ENCODE data around the gene NKAIN2. TPM values are rescaled to one million over a fixed set of nuclear protein-coding genes. Genes with fewer than 3 reads are reported as not detected.
"Not testable (repeated sequence)": the region's sequence is repeated elsewhere in the genome, so short reads cannot be mapped to it uniquely, and the experiment has no call there.

The NKAIN2 gene
- polyA plus RNA-seq, 3 donors = 14.1 to 20.8 (median 18.0) TPM

GRCh38 chr6:124190256-124190655 is 386.6 kb downstream of the NKAIN2 start:
- DNase-seq = no peak

- no peak for DNase-seq
Measured at GRCh38 chr6:124193132-124193531, 389.5 kb downstream of the NKAIN2 start.

DNA sequence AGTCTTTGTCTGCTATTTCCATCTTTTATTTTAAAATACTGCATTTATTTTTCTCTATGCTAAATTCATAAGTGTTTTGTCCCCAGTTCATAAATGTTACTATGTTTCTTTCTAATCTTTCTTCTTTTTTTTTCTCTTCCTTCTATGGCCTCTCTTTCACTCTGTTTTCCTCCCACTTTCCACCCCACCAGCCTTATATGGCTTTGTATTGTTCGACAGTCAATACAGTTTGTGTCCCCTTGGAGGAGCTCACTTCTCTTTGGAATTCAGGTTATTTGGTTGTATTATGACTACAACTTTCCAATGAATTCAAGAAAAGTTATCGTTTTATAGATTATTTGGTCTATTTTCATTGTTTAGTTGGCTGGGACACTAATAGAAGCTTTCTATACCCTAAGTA is 393.5 kb downstream of the NKAIN2 start:
- no peak for DNase-seq

GRCh38 chr6:124199286-124199685 is 395.6 kb downstream of the NKAIN2 start:
- DNase-seq = no peak

DNA sequence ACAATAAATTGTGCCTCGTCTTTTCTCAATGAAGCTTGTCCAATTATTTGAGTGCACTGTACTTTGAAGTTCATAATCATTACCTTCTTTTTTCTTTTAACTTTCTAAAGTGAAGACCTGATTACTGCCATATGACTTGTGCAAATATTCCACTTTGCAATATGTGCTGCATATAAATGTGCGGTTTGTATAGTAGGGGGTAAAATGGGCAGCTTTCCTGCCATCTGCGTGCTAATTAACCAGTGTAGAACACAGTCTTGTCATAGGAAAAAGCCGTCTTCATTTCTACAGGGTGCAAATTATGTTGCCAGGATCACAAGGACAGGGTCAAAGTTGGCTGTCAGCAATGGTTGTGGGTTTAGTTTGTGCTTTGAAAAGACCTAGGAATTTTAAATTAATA is 397.0 kb downstream of the NKAIN2 start:
- DNase-seq = no peak

DNA sequence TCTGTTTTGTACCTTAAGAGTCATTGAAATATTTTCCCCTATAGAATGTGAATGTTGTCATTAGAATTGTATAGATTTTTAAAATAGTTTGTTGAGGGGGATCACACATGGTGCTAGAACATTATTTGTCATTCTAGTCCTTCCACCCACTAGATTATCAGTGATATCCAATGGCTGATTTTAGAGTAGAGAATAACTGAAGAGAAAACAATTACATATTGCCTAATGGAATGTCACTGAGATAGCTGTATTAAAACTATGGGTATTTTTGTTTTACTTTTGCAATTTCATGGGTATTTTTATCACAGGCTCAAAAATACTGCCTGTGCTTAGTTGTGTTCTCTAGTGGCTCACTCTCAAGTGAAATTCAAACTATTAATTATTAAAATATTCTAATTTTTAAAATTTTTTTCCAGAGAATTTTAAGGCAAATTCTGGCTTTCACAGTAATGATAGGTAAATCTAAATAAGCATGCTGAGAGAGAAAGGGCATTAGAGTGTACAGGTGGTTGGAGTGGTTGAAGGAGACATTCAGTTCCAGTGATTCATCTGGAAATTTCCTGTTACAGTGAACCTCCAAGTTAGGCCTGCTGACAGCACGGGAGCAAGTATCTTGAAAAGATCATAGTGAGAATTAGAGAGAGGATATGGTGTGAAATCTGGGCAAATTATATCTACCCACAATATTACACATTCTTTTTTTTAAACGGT is 399.6 kb downstream of the NKAIN2 start:
- DNase-seq = no peak

DNA sequence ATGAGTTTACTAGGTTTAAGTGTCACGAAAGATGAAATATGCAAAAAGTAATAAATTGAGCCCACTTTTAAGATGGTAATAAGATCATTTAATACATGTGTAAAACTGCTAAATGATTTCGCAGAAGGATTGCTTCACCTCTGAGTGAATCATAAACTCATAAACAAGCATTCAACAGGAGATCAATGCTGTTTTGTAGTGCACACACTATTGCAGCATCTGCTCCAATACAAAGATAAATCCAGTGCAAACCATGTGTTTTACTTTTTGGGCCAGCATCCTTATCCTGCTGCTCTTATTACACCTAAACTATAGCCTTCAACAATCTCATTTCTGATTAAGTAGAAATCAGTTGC is 400.1 kb downstream of the NKAIN2 start:
- no peak for DNase-seq

DNA sequence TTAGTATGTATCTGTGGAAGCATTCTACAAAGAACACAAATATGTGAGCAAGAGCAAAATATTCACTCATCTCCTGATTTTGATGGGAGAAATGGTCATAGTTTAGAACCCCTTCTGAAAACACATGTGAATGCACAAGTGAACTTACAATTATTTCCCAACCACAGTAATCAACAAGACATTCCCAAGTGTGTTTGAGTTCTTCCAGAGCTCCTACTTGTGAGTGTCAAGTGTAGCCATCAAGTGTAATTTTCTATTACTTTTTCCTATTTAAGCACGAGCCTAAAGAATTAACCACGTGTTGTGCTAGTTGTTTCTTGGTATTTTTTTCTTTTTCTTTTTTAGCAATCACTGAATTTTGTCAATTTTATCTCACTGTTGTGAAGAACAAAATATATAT is 402.3 kb downstream of the NKAIN2 start:
- DNase-seq = no peak

DNA sequence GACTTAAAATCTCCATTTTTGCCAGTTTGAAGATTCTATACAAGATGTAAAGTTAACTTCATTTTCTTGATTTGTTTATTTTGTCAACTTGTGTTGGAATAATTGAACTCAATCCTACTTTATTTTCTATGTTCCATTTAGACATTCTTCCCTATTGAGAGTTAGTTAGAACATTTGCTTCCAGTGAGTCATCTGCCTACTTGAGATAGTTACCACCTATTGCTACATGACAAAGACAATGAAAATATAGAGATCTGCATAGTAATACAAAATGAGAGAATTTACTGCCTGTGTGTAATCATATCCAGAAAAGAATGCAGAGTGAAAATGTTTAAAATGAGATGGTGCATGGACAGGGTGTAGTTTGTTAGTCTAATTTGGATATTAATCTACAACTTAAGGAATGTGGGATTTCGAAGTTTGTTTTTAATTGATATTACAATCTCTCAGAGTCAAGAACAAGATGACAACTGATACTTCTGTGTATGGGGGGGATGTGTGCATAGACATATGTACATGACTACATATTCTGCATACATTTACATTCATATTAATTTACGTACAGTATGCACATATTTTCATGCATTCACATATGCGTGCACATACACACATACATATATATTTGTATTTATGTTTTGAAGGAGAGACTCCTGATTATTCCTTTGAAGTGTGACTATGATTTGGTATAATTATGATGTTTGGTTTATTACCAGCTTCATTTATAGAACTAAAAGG is 420.1 kb downstream of the NKAIN2 start:
- no peak for DNase-seq

DNA sequence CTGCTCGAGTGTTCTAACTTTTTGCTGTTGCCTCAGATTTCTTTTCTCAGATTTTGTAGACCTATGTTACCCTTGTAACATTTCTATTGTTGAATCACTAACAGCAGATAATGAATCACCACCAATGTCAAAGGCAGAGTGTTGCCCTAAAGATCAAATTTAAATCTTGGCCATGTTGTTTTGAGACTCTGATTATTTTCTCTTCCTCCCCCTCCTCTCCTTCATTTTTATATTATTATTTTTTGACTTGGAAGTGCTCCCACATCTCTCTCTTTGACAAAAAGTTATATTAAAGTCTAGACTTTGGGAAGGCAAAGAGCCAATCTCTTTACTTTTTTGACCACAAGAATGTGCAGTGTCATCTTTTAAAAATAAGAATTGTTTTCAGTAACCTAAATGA is 422.7 kb downstream of the NKAIN2 start:
- DNase-seq = no peak

GRCh38 chr6:124233221-124233620 is 429.6 kb downstream of the NKAIN2 start:
- DNase-seq = no peak

DNA sequence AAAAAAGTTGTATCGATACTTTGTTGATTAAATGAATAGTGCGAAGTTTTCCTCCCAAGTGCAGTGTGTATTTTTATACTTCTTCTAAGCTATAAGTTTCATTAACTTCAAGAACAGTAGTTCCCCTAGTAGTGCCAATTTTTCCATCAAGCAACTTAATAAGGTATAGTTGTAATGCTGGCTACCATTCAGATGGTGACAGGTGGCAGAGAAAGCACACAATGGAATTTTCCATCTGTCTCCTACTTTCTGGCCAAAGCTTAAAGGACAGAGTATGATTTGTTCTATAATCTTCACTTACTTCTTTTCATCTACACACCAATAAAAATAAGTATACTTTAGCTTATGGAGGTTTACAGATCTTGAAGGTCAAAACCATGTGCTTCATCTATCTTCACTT is 431.1 kb downstream of the NKAIN2 start:
- DNase-seq = no peak

DNA sequence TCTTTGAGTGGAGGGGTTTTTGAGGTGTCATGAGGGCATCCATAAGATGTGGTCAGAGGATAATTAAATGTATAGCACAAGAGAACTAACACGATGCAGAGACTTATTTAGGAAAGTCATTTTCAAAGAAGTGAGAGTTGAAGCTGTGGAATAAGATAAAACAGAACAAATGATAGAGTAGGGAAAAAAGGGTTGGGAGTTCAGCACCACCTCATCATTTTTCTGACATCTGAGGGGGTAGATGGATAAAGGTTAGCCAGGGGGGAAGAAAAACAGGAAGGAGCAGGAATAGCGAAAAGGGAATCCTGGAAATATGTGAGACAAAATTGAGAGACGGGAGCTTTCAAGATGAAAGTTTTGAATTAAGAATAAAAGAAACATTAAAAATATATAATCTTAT is 434.2 kb downstream of the NKAIN2 start:
- no peak for DNase-seq

- DNase-seq = not testable (repeated sequence)
Measured at GRCh38 chr6:124238408-124238807, 434.7 kb downstream of the NKAIN2 start.

- DNase-seq = no peak
Measured at GRCh38 chr6:124254941-124255685, 451.4 kb downstream of the NKAIN2 start.

DNA sequence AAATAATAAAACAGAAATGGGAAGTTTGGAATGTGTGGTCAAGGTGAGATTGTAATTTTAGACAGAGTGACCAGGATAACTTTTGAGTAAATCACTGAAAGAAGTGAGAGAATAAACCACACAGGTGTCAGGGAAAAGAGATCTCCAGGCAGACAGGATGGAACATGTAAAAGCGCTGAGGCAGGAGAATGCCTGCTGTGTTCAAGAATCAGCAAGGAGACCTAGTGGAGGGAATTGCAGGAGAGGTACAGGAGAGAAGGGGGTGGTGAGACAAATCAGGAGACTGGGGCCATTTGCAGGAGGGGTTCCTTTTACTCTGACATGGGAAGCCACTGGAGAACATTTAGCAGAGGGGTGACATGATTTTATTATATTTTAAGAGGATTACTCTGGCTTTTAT is 456.7 kb downstream of the NKAIN2 start:
- DNase-seq = no peak

DNA sequence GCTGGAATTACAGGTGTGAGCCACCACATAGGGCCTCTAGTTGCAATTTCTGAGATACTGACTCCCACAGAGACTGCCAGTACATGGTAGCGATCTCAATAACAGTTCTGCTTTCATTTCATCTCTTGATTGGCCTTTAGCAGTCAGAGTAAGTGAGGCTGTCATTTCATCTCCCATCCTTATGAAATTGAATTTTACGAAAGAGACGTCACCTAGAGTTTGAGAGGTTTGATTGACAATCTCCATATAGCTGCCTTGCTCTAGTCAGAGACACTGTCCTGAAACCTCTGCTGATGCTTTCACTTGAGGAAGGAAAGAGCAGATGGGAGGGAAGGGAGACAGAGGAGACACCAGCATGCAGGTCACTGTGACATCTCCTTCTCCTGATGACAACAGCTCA is 466.1 kb downstream of the NKAIN2 start:
- DNase-seq = no peak

DNA sequence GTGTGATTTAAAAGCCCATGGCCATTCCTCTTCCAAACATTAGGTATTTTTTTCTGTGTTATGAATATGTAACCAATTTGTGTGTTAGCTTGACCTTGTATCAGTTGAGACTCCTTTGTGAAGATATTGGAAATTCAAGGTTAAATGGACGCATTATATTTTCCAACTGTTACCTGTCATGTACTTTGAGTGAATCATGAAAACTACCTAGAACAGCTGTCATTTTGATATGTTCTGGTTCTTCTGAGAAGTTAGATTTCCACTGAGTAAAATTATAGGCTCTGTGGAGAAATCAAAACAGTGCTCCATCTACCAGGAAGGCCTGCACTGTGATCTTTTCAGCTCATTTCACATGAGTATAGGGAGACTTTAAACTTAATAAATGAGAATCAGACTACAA is 470.0 kb downstream of the NKAIN2 start:
- no peak for DNase-seq

DNA sequence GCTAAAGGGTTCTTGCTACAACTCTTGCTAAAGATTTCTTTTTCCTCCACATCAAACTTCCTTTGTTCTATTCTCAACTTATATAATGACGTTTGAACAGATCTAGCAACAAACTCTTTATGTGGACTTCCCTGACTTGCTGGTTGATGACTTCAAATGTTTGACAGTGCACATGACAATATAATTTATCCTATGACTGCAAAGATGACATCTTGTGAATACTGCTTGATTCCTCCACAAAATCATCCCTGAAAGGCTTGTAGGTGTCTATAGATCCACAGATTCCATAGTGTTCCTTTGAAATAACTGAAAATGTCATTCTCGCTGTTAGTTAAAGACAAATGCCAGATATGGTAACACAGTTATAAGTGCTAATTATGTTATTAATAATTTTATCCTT is 478.9 kb downstream of the NKAIN2 start:
- DNase-seq = no peak

DNA sequence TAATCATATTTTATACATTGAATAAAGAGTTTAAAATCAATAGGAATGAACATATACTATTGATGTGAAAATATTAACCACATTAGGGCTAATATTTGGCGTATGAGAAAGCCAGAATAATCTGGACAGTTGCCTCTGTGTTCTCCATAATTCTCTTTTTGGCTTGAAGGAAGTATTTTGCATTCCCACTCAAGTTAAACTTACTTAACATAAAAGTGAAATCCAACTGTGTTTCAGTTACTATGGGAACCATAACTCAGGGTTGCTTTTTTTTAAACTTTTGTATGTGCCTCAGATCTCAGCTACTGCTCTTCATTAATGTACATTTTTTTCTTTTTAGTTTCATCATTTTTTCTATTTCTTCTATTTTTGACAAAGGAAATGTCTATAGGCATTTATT is 479.8 kb downstream of the NKAIN2 start:
- DNase-seq = peak; percentile 11

- no peak for DNase-seq
Measured at GRCh38 chr6:124285146-124285545, 481.5 kb downstream of the NKAIN2 start.

GRCh38 chr6:124294574-124295200 is 491.0 kb downstream of the NKAIN2 start:
- DNase-seq = peak; percentile 24

DNA sequence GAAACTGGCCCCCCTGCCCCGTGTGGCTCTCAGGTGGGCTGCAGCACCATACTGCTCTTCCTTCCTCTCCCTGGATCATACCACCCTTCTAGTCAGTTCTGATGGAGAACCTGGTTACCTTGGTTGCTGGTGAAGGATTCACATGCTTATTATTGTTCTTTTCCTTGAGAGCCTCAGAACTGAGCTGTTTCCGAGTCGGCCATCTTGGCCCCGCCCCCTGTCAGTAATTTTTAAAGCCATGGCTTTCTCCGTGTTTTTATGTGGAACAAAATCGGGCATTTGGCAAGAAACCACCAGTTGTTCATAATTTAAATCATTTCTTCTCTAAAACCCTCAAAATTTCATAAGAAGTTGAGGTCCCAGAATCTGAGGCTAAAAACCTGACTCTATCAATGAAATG is 493.8 kb downstream of the NKAIN2 start:
- no peak for DNase-seq
